HepG2 (cell line): ENCODE data around the gene ADCY5. TPM values are rescaled to one million over a fixed set of nuclear protein-coding genes. Genes with fewer than 3 reads are reported as not detected.

Experiments
- ATAC-seq: fragments of 200-7000 bp; cut with Tn5 transposase; 3 replicates; pipeline ENCODE4 v1.9.1; 2020; ENCODE audit warnings: mild to moderate bottlenecking, moderate library complexity
- BruUV-seq: library from RNA; stranded (reverse); fragments of 400-500 nt; replicated peaks from 2 replicates; lab custom pipeline; 2021; lab: Mats Ljungman, UMichigan
- CTCF ChIA-PET: fragments of 300-600 bp; formaldehyde crosslinking; extraction: SDS; loops from one replicate; lab custom pipeline; 2021; ENCODE audit warnings: low total read pairs, inconsistent platforms, low intra/inter-chr PET ratio; lab: Yijun Ruan, JAX
- POLR2A ChIA-PET: fragments of 350-600 bp; sonication (Branson Sonifier 250); formaldehyde crosslinking; loops from one replicate; lab custom pipeline; 2020; ENCODE audit warnings: antibody characterized with exemption, inconsistent platforms; lab: Yijun Ruan, JAX
- DNase-seq: peaks from one replicate; pipeline ENCODE4 v3.0.0-alpha.2; 2015; ENCODE audit warnings: low spot score
- FAIRE-seq: peaks from 3 replicates; lab custom pipeline; 2011; peaks lifted over from hg19 to GRCh38; lab: Jason Lieb, UNC
- H2AFZ ChIP-seq: one replicate; pipeline ENCODE4 v1.6.1; 2011; ENCODE audit warnings: low read length, inconsistent platforms
- H3K27ac ChIP-seq: fragments of 300-600 bp; 3 replicates; pipeline ENCODE4 v1.8.0; 2011; ENCODE audit warnings: mixed run types, mild to moderate bottlenecking, mixed read lengths, low read length, inconsistent platforms; ENCODE audit not compliant: insufficient read depth; ENCODE audit errors: extremely low read length
- H3K27me3 ChIP-seq, 2 experiments: fragments of 200-600 bp in 1 of 2; 2 replicates in 1 of 2; 3 replicates in 1 of 2; pipeline versions ENCODE4 v1.6.0 to v1.8.0; 2011; ENCODE audit warnings: low read length in 2 of 2, mild to moderate bottlenecking in 2 of 2, moderate library complexity in 2 of 2, inconsistent platforms in 1 of 2; ENCODE audit not compliant: insufficient read depth in 2 of 2, control insufficient read depth in 1 of 2
- H3K36me3 ChIP-seq, 2 experiments: fragments of 200-600 bp in 1 of 2; replicated peaks in 1 of 2; 2 replicates in 1 of 2; 3 replicates in 1 of 2; pipeline versions ENCODE4 v1.5.1 to v1.8.0; 2011; ENCODE audit warnings: low read length in 2 of 2, inconsistent platforms in 1 of 2; ENCODE audit not compliant: insufficient read depth in 2 of 2, control insufficient read depth in 1 of 2
- H3K4me1 ChIP-seq: 2 replicates; pipeline ENCODE4 v1.5.1; 2012; ENCODE audit warnings: low read length, inconsistent platforms; ENCODE audit not compliant: insufficient read depth
- H3K4me2 ChIP-seq: 2 replicates; pipeline ENCODE4 v1.6.0; 2011; ENCODE audit warnings: low read depth, low read length, inconsistent platforms
- H3K4me3 ChIP-seq, 3 experiments: fragments of 200-600 bp in 1 of 3; sonication (generic), shearing (Covaris generic) in 1 of 3; replicated peaks in 1 of 3; 2 replicates each; pipeline ENCODE4 v1.5.1; 2011 to 2016; ENCODE audit warnings: low read length in 3 of 3, inconsistent platforms in 2 of 3, low read depth in 2 of 3, mild to moderate bottlenecking in 2 of 3, control low read depth in 1 of 3, mixed read lengths in 1 of 3; ENCODE audit not compliant: insufficient read depth in 1 of 3
- H3K79me2 ChIP-seq: one replicate; pipeline ENCODE4 v1.6.1; 2011; ENCODE audit warnings: low read length, inconsistent platforms; ENCODE audit not compliant: insufficient read depth
- H3K9ac ChIP-seq: 2 replicates; pipeline ENCODE4 v1.6.0; 2011; ENCODE audit warnings: mild to moderate bottlenecking, low read depth, low read length, inconsistent platforms; ENCODE audit not compliant: insufficient read depth
- H3K9me3 ChIP-seq: 2 replicates; pipeline ENCODE4 v1.5.1; 2012; ENCODE audit warnings: mild to moderate bottlenecking, low read length
- H4K20me1 ChIP-seq: 2 replicates; pipeline ENCODE4 v1.6.0; 2011; ENCODE audit warnings: inconsistent platforms, mild to moderate bottlenecking, low read length, moderate library complexity; ENCODE audit not compliant: insufficient read depth
- E2F5 ChIP-seq: sonication (generic); formaldehyde crosslinking; conservative IDR thresholded peaks from 2 replicates; pipeline ENCODE4 v1.4.0; 2020; ENCODE audit warnings: missing genetic modification reagents
- EHMT2 ChIP-seq: fragments of 200-600 bp; sonication (generic); IDR thresholded peaks from 2 replicates; pipeline ENCODE4 v1.7.0; 2017; ENCODE audit warnings: antibody characterized with exemption, low read depth, low read length, borderline replicate concordance
- HINFP ChIP-seq: sonication (generic); formaldehyde crosslinking; IDR thresholded peaks from 2 replicates; pipeline ENCODE4 v1.4.0; 2020; ENCODE audit warnings: low read depth, mild to moderate bottlenecking, missing genetic modification reagents
- HMG20A ChIP-seq: IDR thresholded peaks from 2 replicates; pipeline ENCODE4 v1.6.1; 2016; ENCODE audit warnings: borderline replicate concordance
- IRF2 ChIP-seq: IDR thresholded peaks from 2 replicates; pipeline ENCODE4 v1.6.1; 2018; ENCODE audit warnings: missing genetic modification reagents, missing compliant biosample characterization
- KLF6 ChIP-seq: IDR thresholded peaks from 2 replicates; pipeline ENCODE4 v1.8.0; 2016; ENCODE audit warnings: missing biosample characterization, missing genetic modification reagents
- KLF9 ChIP-seq: IDR thresholded peaks from 2 replicates; pipeline ENCODE4 v1.6.1; 2016; ENCODE audit warnings: low read depth
- MAF1 ChIP-seq: sonication (generic); formaldehyde crosslinking; IDR thresholded peaks from 2 replicates; pipeline ENCODE4 v1.5.0; 2020; ENCODE audit warnings: missing genetic modification reagents, borderline replicate concordance
- TFDP2 ChIP-seq: sonication (generic); formaldehyde crosslinking; IDR thresholded peaks from 2 replicates; pipeline ENCODE4 v1.4.0; 2020; ENCODE audit warnings: missing genetic modification reagents
- ZBED4 ChIP-seq: sonication (generic); formaldehyde crosslinking; IDR thresholded peaks from 2 replicates; pipeline ENCODE4 v1.4.0; 2020; ENCODE audit warnings: missing genetic modification reagents, borderline replicate concordance
- ZNF17 ChIP-seq: sonication (generic); formaldehyde crosslinking; IDR thresholded peaks from 2 replicates; pipeline ENCODE4 v1.5.0; 2020; ENCODE audit warnings: mild to moderate bottlenecking, missing genetic modification reagents
- ZNF460 ChIP-seq: sonication (generic); formaldehyde crosslinking; IDR thresholded peaks from 2 replicates; pipeline ENCODE4 v1.5.1; 2020; ENCODE audit warnings: missing genetic modification reagents, mild to moderate bottlenecking, borderline replicate concordance
- ZNF7 ChIP-seq: IDR thresholded peaks from 2 replicates; pipeline ENCODE4 v1.6.1; 2016; ENCODE audit warnings: missing biosample characterization, missing genetic modification reagents
- ZNF703 ChIP-seq: sonication (generic); formaldehyde crosslinking; IDR thresholded peaks from 2 replicates; pipeline ENCODE4 v1.5.1; 2020; ENCODE audit warnings: missing genetic modification reagents, mild to moderate bottlenecking, moderate library complexity, borderline replicate concordance
- WGBS: methylation state at CpG from one replicate; pipeline ENCODE4 v1.1.6; 2017; ENCODE audit warnings: low lambda C conversion rate; 5-methylcytosine and 5-hydroxymethylcytosine counted together
- in situ Hi-C: cut with HindIII; loops from 2 replicates; pipeline ENCODE4 v1.10.0; 2017; ENCODE audit warnings: low pct_unique_long_range_greater_than_20kb; ENCODE audit not compliant: extremely low pct_ligation_motif_present
- intact Hi-C: fragments of 100-400 bp; cut with micrococcal nuclease; formaldehyde crosslinking; loops from one replicate; pipeline ENCODE4 v1.10.0; 2022; ENCODE audit not compliant: unreplicated experiment
- polyA plus RNA-seq, 8 experiments: library from polyadenylated mRNA; depleted of rRNA in 3 of 8; stranded (reverse) in 7 of 8; unstranded in 1 of 8; fragments of >200 nt; fragmentation: Illumina TruSeq in 4 of 8; extraction: Trizol in 4 of 8; gene quantifications; 2 replicates each; pipeline versions ENCODE4 v1.2.1 to v1.2.3, GENCODE V29; 2011 to 2016; ENCODE audit warnings: low read depth in 4 of 8, missing spikeins in 1 of 8, mixed read lengths in 1 of 8; ENCODE audit not compliant: insufficient read depth in 1 of 8
- total RNA-seq, 5 experiments: library from RNA; depleted of rRNA; stranded (reverse); fragments of >200 nt; fragmentation: Illumina TruSeq; extraction: Trizol; gene quantifications; 2 replicates each; pipeline ENCODE4 v1.2.3, GENCODE V29; 2016; ENCODE audit warnings: low read depth in 1 of 5

The ADCY5 gene
- total and polyA plus RNA-seq, 2 of the 13 experiments (the other 11 are each of a cell fraction or from before 2014, with no cell fraction given): not detected

GRCh38 chr3:123291404-123291803 lies 157.5 kb downstream of the ADCY5 start (continued):
- TF ChIP-seq MAF1 (CRISPR knock-in tag) (no peak), ZNF7 (CRISPR knock-in tag) (no peak), KLF6 (CRISPR knock-in tag) (no peak), TFDP2 (no peak), IRF2 (CRISPR knock-in tag) (no peak), KLF9 (CRISPR knock-in tag) (no peak), HINFP (CRISPR knock-in tag) (no peak)

GRCh38 chr3:123290962-123291361 lies 157.9 kb downstream of the ADCY5 start:
- ATAC-seq (no peak), FAIRE-seq (no peak), DNase-seq (no peak)
- WGBS: 80% methylated on average over 1 of the region's 23 CpGs
- TF ChIP-seq ZBED4 (no peak), ZNF703 (CRISPR knock-in tag) (no peak), ZNF17 (CRISPR knock-in tag) (no peak), HMG20A (CRISPR knock-in tag) (no peak), ZNF460 (no peak), E2F5 (CRISPR knock-in tag) (no peak), EHMT2 (no peak)
- Histone ChIP-seq H3K27ac (no peak overlapping the region), H3K79me2 (no peaks in the 10 kb centered on the region), H2AFZ (no peak overlapping the region), H3K4me1 (no peaks in the 10 kb centered on the region), H3K9me3 (no peaks in the 10 kb centered on the region), H3K4me2 (no peak overlapping the region), H3K4me3 (no peak overlapping the region), H4K20me1 (peaks cover 5% of the 10 kb centered on the region; the same call in 1 of the 2 replicates), H3K9ac (no peak overlapping the region), H3K27me3 (peaks cover 3 to 29% of the 10 kb centered on the region in 2 experiments; a peak in 3 of 5 replicates), H3K36me3 (no peaks in the 10 kb centered on the region)
- ChIA-PET POLR2A (no interaction called here), CTCF (no interaction called here)
- BruUV-seq: no TSS peak
- in situ Hi-C loops (no loop called here), intact Hi-C loops (no loop called here)
